ENCODE data around the gene CTNNA2. TPM values are rescaled to one million over a fixed set of nuclear protein-coding genes. Genes with fewer than 3 reads are reported as not detected.

CTNNA2 gene
- polyA plus RNA-seq, 2 of the 4 experiments (the other 2 are of a cell fraction) = 0.50 to 0.94 TPM

DNA sequence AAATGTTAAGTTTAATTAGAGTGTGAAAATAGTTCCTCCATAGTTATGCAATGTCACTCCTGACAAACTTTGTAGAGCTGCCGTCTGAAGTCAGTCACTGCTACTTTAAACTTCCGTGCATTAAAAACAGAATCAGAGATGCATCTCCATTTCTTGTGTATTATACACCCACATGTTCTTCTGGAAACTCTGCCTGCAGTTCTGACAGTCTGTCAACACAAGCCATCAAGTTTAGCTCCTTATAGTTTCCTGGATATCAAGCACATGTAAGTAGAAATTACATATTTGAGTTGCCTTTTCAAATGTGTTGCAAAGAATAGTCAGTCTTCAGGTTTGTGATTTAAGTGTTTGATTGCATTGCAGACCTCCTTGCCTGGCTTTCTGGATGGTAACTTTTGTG lies 184.3 kb downstream of the CTNNA2 start:
- H3K9me3 ChIP-seq = no peaks in the 10 kb centered on the region
- WGBS (ENCODE audit: missing lambda C conversion rate) = 61% methylated on average over 2 of the region's 2 CpGs
- CTCF ChIA-PET = no interaction called here
- ATAC-seq (no peak), FAIRE-seq (no peak), DNase-seq (ENCODE audit: low read depth in 1 of 2, low spot score in 1 of 2) (no peak)
- no peaks in the 10 kb centered on the region for H3K4me1 ChIP-seq
- TF ChIP-seq BHLHE40 (IDR thresholded peaks at IDR 0.05; ENCODE audit: low read depth, low read length) (no peak), SREBF2 (IDR thresholded peaks at IDR 0.05) (no peak), POLR2AphosphoS2 (conservative IDR thresholded peaks at IDR 0.05; ENCODE audit: low read length) (no peak), CTCF (IDR thresholded peaks at IDR 0.05) (no peak), GATA3 (IDR thresholded peaks at IDR 0.05; ENCODE audit: borderline replicate concordance) (no peak), SMC3 (IDR thresholded peaks at IDR 0.05) (no peak), HDAC2 (IDR thresholded peaks at IDR 0.05) (no peak), E2F6 (IDR thresholded peaks at IDR 0.05; ENCODE audit: borderline replicate concordance, low read depth) (no peak), MAZ (IDR thresholded peaks at IDR 0.05; ENCODE audit: borderline replicate concordance, low read depth, low read length) (no peak), ZNF302 (CRISPR knock-in tag; IDR thresholded peaks at IDR 0.05) (no peak), MAFK (IDR thresholded peaks at IDR 0.05; ENCODE audit: partially characterized antibody) (no peak), CBX2 (IDR thresholded peaks at IDR 0.05; ENCODE audit: borderline replicate concordance, low read depth) (no peak), MAX (IDR thresholded peaks at IDR 0.05) (no peak), EP300 (IDR thresholded peaks at IDR 0.05) (no peak), ESRRA (IDR thresholded peaks at IDR 0.05; ENCODE audit: borderline replicate concordance, low read length) (no peak), ATOH8 (CRISPR knock-in tag; IDR thresholded peaks at IDR 0.05; ENCODE audit: low read depth) (no peak), ZFP36 (IDR thresholded peaks at IDR 0.05; ENCODE audit: borderline replicate concordance, partially characterized antibody) (no peak), FOXS1 (CRISPR knock-in tag; IDR thresholded peaks at IDR 0.05) (no peak)
- TF ChIP-seq, protein P1, sequence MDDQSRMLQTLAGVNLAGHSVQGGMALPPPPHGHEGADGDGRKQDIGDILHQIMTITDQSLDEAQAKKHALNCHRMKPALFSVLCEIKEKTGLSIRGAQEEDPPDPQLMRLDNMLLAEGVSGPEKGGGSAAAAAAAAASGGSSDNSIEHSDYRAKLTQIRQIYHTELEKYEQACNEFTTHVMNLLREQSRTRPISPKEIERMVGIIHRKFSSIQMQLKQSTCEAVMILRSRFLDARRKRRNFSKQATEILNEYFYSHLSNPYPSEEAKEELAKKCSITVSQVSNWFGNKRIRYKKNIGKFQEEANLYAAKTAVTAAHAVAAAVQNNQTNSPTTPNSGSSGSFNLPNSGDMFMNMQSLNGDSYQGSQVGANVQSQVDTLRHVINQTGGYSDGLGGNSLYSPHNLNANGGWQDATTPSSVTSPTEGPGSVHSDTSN (IDR thresholded peaks at IDR 0.05) = no peak
- TF ChIP-seq, protein P2, sequence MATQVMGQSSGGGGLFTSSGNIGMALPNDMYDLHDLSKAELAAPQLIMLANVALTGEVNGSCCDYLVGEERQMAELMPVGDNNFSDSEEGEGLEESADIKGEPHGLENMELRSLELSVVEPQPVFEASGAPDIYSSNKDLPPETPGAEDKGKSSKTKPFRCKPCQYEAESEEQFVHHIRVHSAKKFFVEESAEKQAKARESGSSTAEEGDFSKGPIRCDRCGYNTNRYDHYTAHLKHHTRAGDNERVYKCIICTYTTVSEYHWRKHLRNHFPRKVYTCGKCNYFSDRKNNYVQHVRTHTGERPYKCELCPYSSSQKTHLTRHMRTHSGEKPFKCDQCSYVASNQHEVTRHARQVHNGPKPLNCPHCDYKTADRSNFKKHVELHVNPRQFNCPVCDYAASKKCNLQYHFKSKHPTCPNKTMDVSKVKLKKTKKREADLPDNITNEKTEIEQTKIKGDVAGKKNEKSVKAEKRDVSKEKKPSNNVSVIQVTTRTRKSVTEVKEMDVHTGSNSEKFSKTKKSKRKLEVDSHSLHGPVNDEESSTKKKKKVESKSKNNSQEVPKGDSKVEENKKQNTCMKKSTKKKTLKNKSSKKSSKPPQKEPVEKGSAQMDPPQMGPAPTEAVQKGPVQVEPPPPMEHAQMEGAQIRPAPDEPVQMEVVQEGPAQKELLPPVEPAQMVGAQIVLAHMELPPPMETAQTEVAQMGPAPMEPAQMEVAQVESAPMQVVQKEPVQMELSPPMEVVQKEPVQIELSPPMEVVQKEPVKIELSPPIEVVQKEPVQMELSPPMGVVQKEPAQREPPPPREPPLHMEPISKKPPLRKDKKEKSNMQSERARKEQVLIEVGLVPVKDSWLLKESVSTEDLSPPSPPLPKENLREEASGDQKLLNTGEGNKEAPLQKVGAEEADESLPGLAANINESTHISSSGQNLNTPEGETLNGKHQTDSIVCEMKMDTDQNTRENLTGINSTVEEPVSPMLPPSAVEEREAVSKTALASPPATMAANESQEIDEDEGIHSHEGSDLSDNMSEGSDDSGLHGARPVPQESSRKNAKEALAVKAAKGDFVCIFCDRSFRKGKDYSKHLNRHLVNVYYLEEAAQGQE (IDR thresholded peaks at IDR 0.05) = no peak
- POLR2A ChIA-PET = no interaction called here
- no peak overlapping the region for H3K4me2 ChIP-seq
- no peak overlapping the region for H3K27ac ChIP-seq
- H3K4me3 ChIP-seq = no peak overlapping the region

GRCh38 chr2:79700651-79701050 lies 187.8 kb downstream of the CTNNA2 start:
- no peak overlapping the region for H3K27ac ChIP-seq
- ATAC-seq = no peak
- DNase-seq (ENCODE audit: low read depth in 1 of 2, low spot score in 1 of 2) = no peak
- no peaks in the 10 kb centered on the region for H3K4me1 ChIP-seq
- H3K9me3 ChIP-seq = no peaks in the 10 kb centered on the region
- CTCF ChIA-PET = no interaction called here
- POLR2A ChIA-PET = no interaction called here
- 31% methylated on average over 3 of the region's 3 CpGs for WGBS (ENCODE audit: missing lambda C conversion rate)
- no peak overlapping the region for H3K4me2 ChIP-seq
- FAIRE-seq = no peak
- H3K4me3 ChIP-seq = no peak overlapping the region
- TF ChIP-seq MYC (IDR thresholded peaks at IDR 0.05; ENCODE audit: borderline replicate concordance, low read length) = no peak
- TF ChIP-seq CBX8 (IDR thresholded peaks at IDR 0.05) = no peak
- no peak for TF ChIP-seq POLR2A (IDR thresholded peaks at IDR 0.05; ENCODE audit: low read length)
- no peak for TF ChIP-seq CBX2 (IDR thresholded peaks at IDR 0.05; ENCODE audit: borderline replicate concordance, low read depth)
- TF ChIP-seq HEYL (CRISPR knock-in tag; IDR thresholded peaks at IDR 0.05) = no peak

Data from A549 (cell line).